Hematopoietic multipotent progenitor cell treated with erythropoietin and hydrocortisone succinate and interleukin-3 and kit ligand, for 8 days (in vitro differentiated cells): ENCODE measurements around the gene CNNM4.

Experiments
- DNase-seq: peaks from one replicate; pipeline ENCODE4 v3.0.0-alpha.2; 2015

CNNM4 gene

GRCh38 chr2:96861074-96861473 is 100.4 kb downstream of the CNNM4 start:
- no peak for DNase-seq
